ENCODE results near the gene PTPN20.
"Not testable (repeated sequence)": the region's sequence is repeated elsewhere in the genome, so short reads cannot be mapped to it uniquely, and the experiment has no call there.

GRCh38 chr10:46906359-46906758 lies 4.9 kb upstream of the PTPN20 start:
- TF ChIP-seq ZNF121 (CRISPR knock-in tag; IDR thresholded peaks at IDR 0.05); PRRX2 (CRISPR knock-in tag; IDR thresholded peaks at IDR 0.05); KAT7 (CRISPR knock-in tag; IDR thresholded peaks at IDR 0.05; ENCODE audit: borderline replicate concordance); USF1 (CRISPR knock-in tag; IDR thresholded peaks at IDR 0.05); MYBL2 (CRISPR knock-in tag; IDR thresholded peaks at IDR 0.05): not testable (repeated sequence)
- TF ChIP-seq, protein P1, sequence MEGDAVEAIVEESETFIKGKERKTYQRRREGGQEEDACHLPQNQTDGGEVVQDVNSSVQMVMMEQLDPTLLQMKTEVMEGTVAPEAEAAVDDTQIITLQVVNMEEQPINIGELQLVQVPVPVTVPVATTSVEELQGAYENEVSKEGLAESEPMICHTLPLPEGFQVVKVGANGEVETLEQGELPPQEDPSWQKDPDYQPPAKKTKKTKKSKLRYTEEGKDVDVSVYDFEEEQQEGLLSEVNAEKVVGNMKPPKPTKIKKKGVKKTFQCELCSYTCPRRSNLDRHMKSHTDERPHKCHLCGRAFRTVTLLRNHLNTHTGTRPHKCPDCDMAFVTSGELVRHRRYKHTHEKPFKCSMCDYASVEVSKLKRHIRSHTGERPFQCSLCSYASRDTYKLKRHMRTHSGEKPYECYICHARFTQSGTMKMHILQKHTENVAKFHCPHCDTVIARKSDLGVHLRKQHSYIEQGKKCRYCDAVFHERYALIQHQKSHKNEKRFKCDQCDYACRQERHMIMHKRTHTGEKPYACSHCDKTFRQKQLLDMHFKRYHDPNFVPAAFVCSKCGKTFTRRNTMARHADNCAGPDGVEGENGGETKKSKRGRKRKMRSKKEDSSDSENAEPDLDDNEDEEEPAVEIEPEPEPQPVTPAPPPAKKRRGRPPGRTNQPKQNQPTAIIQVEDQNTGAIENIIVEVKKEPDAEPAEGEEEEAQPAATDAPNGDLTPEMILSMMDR (IDR thresholded peaks at IDR 0.05): not testable (repeated sequence)

All from WTC11 (cell line).